ENCODE measurements around the gene VEGFB. TPM values are rescaled to one million over a fixed set of nuclear protein-coding genes. Genes with fewer than 3 reads are reported as not detected.

VEGFB gene
- total RNA-seq, 1 donor from 2014 or later, result 172 TPM

DNA sequence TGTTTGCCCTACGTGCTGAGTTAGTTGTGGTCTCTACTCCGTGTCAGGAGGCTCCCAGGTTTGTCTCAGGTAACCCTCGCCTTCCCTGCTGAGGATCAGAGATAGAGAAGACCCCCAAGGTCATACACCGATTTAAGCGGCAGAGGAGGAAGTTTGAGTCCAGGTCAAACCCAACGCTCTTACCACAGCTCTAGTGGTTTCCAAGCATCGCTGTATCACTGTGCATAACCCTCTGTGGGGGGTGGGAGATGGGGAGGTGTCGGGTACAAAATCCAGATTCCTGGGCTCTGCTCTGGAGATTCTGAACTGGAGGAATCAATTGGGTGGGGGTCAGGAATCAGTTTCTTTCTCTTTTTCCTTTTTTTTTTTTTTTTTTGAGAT lies 3.4 kb upstream of the VEGFB start:
- no peak for ATAC-seq
- Histone ChIP-seq H3K4me1 (peaks cover 51% of the 10 kb centered on the region), H3K27me3 (no peaks in the 10 kb centered on the region), H3K9me3 (no peaks in the 10 kb centered on the region), H3K4me3 (peak overlapping the region; percentile 82), H3K36me3 (no peaks in the 10 kb centered on the region), H3K27ac (peak overlapping the region; percentile 92)
- TF ChIP-seq, protein P1, sequence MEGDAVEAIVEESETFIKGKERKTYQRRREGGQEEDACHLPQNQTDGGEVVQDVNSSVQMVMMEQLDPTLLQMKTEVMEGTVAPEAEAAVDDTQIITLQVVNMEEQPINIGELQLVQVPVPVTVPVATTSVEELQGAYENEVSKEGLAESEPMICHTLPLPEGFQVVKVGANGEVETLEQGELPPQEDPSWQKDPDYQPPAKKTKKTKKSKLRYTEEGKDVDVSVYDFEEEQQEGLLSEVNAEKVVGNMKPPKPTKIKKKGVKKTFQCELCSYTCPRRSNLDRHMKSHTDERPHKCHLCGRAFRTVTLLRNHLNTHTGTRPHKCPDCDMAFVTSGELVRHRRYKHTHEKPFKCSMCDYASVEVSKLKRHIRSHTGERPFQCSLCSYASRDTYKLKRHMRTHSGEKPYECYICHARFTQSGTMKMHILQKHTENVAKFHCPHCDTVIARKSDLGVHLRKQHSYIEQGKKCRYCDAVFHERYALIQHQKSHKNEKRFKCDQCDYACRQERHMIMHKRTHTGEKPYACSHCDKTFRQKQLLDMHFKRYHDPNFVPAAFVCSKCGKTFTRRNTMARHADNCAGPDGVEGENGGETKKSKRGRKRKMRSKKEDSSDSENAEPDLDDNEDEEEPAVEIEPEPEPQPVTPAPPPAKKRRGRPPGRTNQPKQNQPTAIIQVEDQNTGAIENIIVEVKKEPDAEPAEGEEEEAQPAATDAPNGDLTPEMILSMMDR (IDR thresholded peaks at IDR 0.05), result no peak
- intact Hi-C loops (cut with DNase I), result no loop called here
- no peak for DNase-seq

DNA sequence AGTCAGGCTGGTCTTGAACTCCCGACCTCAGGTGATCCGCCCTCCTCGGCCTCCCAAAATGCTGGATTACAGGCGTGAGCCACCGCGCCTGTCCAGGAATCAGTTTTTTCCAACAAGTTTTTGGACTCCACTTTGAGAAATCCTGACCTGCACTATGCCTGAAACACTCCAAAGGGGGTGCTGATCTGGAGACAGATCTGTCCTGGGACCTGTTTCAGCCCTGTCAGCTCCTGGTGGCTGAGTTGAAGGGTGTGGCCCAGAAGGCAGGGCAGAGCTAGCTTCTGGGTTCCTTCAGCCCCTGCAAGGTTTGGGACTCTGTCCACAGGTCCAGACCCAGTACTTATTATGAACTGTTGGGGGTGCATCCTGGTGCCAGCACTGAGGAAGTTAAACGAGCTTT lies 2.8 kb upstream of the VEGFB start:
- peaks cover 51% of the 10 kb centered on the region for H3K4me1 ChIP-seq
- TF ChIP-seq, protein P1 (IDR thresholded peaks at IDR 0.05), result no peak
- H3K27ac ChIP-seq, result no peak overlapping the region
- no peaks in the 10 kb centered on the region for H3K27me3 ChIP-seq
- intact Hi-C loops (cut with DNase I), result no loop called here
- peak overlapping the region; percentile 82 for H3K4me3 ChIP-seq
- DNase-seq (no peak), ATAC-seq (no peak)
- no peaks in the 10 kb centered on the region for H3K36me3 ChIP-seq
- H3K9me3 ChIP-seq, result no peaks in the 10 kb centered on the region

DNA sequence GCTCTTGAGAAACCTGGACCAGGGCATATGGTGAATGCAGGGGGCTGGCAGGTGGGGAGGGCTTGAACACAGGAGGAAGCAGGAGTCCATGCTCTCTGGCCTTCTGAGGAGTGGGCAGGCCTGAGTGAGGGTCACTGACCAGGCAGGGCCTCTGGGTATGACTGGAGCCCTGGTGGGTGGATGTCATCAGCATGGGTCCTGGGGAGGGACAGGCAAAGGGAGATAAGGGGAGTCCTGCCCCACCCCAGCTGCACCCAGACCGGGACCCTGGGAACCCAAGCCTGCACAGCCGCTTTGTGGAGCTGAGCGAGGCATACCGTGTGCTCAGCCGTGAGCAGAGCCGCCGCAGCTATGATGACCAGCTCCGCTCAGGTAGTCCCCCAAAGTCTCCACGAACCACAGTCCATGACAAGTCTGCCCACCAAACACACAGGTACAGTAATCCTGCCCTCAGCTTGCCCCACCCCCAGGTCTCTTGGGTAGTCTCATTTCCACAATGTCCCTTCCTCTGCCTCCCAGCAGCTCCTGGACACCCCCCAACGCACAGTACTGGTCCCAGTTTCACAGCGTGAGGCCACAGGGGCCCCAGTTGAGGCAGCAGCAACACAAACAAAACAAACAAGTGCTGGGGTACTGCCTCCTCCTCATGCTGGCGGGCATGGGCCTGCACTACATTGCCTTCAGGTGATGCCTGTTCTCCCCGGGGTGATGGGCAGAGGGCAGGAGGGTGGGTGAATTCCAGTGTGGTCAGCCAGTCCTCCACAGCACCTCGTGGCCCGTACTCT lies 2.0 kb upstream of the VEGFB start:
- peaks cover 45% of the 10 kb centered on the region for H3K4me1 ChIP-seq
- no peaks in the 10 kb centered on the region for H3K9me3 ChIP-seq
- intact Hi-C loops (cut with DNase I), result no loop called here
- TF ChIP-seq, protein P1 (IDR thresholded peaks at IDR 0.05), result no peak
- H3K36me3 ChIP-seq, result no peaks in the 10 kb centered on the region
- ATAC-seq (no peak), DNase-seq (peak; percentile 66)
- H3K27ac ChIP-seq, result no peak overlapping the region
- no peaks in the 10 kb centered on the region for H3K27me3 ChIP-seq
- no peak overlapping the region for H3K4me3 ChIP-seq

DNA sequence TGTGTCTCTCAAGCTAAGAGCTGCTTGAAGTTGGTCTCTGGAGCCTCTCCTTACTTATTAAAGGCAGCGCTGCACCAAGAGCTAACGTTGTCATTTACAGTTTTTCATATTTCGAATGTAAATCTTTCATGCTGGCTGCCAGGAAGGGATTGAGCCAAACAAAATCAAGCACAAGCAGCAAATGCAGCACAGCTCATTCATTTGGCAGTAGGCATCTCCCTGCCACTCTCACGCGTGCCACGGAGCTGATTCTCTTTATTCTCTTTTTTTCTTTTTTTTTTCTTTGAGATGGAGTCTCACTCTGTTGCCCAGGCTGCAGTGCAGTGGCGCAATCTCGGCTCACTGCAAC lies 1.4 kb upstream of the VEGFB start:
- no peak for ATAC-seq
- intact Hi-C loops (cut with DNase I), result no loop called here

DNA sequence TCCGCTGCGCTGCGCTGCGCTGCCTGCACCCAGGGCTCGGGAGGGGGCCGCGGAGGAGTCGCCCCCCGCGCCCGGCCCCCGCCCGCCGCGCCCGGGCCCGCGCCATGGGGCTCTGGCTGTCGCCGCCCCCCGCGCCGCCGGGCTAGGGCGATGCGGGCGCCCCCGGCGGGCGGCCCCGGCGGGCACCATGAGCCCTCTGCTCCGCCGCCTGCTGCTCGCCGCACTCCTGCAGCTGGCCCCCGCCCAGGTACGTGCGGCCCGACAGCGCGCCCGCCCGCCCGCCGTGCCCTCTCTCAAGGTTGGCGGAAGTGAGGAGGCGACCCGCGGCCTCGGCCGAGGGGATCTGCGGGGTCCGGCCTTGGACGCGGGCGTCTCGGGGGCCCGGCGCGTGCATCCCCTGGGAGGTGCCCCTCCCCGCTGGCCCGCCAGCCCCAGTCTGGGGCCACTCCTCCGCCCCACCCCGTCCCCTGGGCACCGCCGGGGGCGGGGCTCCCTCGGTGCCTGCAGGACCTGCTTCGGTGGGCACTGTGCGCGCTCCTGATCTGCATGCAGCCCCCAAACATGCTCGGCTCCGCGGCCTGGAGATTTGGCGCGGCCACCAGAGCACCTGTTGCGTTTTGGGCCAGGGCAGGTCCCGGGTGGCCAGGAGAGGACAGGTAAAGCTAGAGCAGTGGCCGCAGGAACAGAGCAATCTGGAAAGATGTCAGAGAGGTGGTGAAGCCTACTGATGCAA lies 429 bp downstream of the VEGFB start:
- intact Hi-C loops (cut with DNase I), result no loop called here
- Histone ChIP-seq H3K27me3 (no peaks in the 10 kb centered on the region), H3K4me1 (peaks cover 45% of the 10 kb centered on the region), H3K4me3 (peak overlapping the region; percentile 76), H3K36me3 (peaks cover 16% of the 10 kb centered on the region), H3K9me3 (no peaks in the 10 kb centered on the region), H3K27ac (peak overlapping the region; percentile 74)
- TF ChIP-seq, protein P1 (IDR thresholded peaks at IDR 0.05), result no peak
- DNase-seq (peak; percentile 83), ATAC-seq (peak; percentile 47)

More for the DNA sequence above, 1.4 kb upstream of the VEGFB start:
- Histone ChIP-seq H3K4me3 (no peak overlapping the region), H3K9me3 (no peaks in the 10 kb centered on the region), H3K27ac (no peak overlapping the region), H3K36me3 (peaks cover 2% of the 10 kb centered on the region), H3K27me3 (no peaks in the 10 kb centered on the region), H3K4me1 (peaks cover 45% of the 10 kb centered on the region)
- no peak for DNase-seq
- TF ChIP-seq, protein P1 (IDR thresholded peaks at IDR 0.05), result no peak
